HG03175 (cell line): ENCODE results near the gene PDCD11.
"Not testable (repeated sequence)": the region's sequence is repeated elsewhere in the genome, so short reads cannot be mapped to it uniquely, and the experiment has no call there.

Source experiments
- ATAC-seq: cut with Tn5 transposase; IDR thresholded peaks from one replicate; pipeline ENCODE4 v1.9.1; 2021; ENCODE audit warnings: mild to moderate bottlenecking, moderate library complexity; ENCODE audit not compliant: unreplicated experiment

The PDCD11 gene

GRCh38 chr10:103396067-103396788 is at the start of gene PDCD11, which contains the start of gene ATP5MK:
PDCD11 (plus strand) TSS chr10:103396626; CDS start chr10:103398427, 1,801 bp downstream.
ATP5MK (minus strand) TSS chr10:103396475; CDS start chr10:103392457, 4,018 bp downstream.
- ATAC-seq: peak; percentile 99

- no peak for ATAC-seq
Measured at GRCh38 chr10:103350175-103350516, 46.3 kb upstream of the PDCD11 start.

- ATAC-seq: peak; percentile 84
Measured at GRCh38 chr10:103350517-103351260, 45.7 kb upstream of the PDCD11 start, which contains the start of gene PCGF6. PCGF6 (minus strand) TSS chr10:103351140; CDS start chr10:103351066, 74 bp downstream.

- no peak for ATAC-seq
Measured at GRCh38 chr10:103353281-103353680, 43.1 kb upstream of the PDCD11 start.

GRCh38 chr10:103354567-103354966 is 41.9 kb upstream of the PDCD11 start:
- not testable (repeated sequence) for ATAC-seq

GRCh38 chr10:103355906-103356599 is 40.4 kb upstream of the PDCD11 start:
- ATAC-seq: no peak

GRCh38 chr10:103359493-103359892 is 36.9 kb upstream of the PDCD11 start:
- not testable (repeated sequence) for ATAC-seq

GRCh38 chr10:103360791-103361190 is 35.6 kb upstream of the PDCD11 start:
- not testable (repeated sequence) for ATAC-seq

- no peak for ATAC-seq
Measured at GRCh38 chr10:103367379-103367781, 29.0 kb upstream of the PDCD11 start.

GRCh38 chr10:103367782-103368518 is 28.5 kb upstream of the PDCD11 start, which contains the start of gene TAF5:
TAF5 (plus strand) TSS chr10:103367976; CDS start chr10:103367990, 14 bp downstream.
- peak; percentile 58 for ATAC-seq

GRCh38 chr10:103373544-103373943 is 22.9 kb upstream of the PDCD11 start:
- no peak for ATAC-seq

GRCh38 chr10:103374263-103374662 is 22.2 kb upstream of the PDCD11 start:
- ATAC-seq: no peak

GRCh38 chr10:103382769-103383168 is 13.7 kb upstream of the PDCD11 start:
- peak; percentile 50 for ATAC-seq

- no peak for ATAC-seq
Measured at GRCh38 chr10:103394180-103394579, 2.2 kb upstream of the PDCD11 start.

- no peak for ATAC-seq
Measured at GRCh38 chr10:103395754-103396066, 716 bp upstream of the PDCD11 start.

GRCh38 chr10:103396789-103397087 is 312 bp downstream of the PDCD11 start:
- ATAC-seq: peak; percentile 1

- ATAC-seq: no peak
Measured at GRCh38 chr10:103397191-103397825, 882 bp downstream of the PDCD11 start.

GRCh38 chr10:103413564-103413963 is 17.1 kb downstream of the PDCD11 start:
- no peak for ATAC-seq

GRCh38 chr10:103415581-103415980 is 19.2 kb downstream of the PDCD11 start:
- no peak for ATAC-seq

GRCh38 chr10:103416436-103417147 is 20.2 kb downstream of the PDCD11 start:
- ATAC-seq: no peak
